NK-92 treated with Interleukin-12 subunit alpha and Interleukin-12 subunit beta, amount 100 ng/mL, for 24 hours (cell line): ENCODE data around the gene PLCL2.
"Not testable (repeated sequence)": the region's sequence is repeated elsewhere in the genome, so short reads cannot be mapped to it uniquely, and the experiment has no call there.

Source experiments
- DNase-seq: peaks from one replicate; lab custom pipeline; 2025; lab: John Stamatoyannopoulos, UW

PLCL2 gene

GRCh38 chr3:16961621-16962205 is 77.0 kb downstream of the PLCL2 start:
- DNase-seq: no peak

DNA sequence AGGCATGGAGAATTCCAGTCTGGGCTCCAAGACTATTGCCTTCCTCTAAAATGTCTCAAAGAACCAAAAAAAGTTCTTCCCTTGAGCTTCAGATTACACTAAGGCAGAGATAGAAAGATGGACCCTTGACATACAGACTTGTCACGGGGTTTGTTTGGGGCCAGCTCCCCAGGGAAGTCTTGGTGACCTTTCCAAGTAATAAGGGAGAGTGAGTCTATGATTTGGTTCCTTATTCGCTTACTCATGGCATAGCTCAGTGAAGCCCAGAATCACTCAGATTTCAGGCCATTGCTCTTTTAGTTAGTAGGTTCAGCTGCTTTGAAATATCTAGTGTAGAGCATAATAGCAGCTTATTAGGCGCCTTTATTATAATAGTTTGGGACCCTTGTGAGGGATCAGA is 90.3 kb downstream of the PLCL2 start:
- DNase-seq: no peak

GRCh38 chr3:16978234-16978920 is 93.6 kb downstream of the PLCL2 start:
- DNase-seq: no peak

GRCh38 chr3:16978921-16979271 is 94.1 kb downstream of the PLCL2 start:
- no peak for DNase-seq

- not testable (repeated sequence) for DNase-seq
These were observed 95.2 kb downstream of the PLCL2 start for GRCh38 chr3:16979769-16980515.

DNA sequence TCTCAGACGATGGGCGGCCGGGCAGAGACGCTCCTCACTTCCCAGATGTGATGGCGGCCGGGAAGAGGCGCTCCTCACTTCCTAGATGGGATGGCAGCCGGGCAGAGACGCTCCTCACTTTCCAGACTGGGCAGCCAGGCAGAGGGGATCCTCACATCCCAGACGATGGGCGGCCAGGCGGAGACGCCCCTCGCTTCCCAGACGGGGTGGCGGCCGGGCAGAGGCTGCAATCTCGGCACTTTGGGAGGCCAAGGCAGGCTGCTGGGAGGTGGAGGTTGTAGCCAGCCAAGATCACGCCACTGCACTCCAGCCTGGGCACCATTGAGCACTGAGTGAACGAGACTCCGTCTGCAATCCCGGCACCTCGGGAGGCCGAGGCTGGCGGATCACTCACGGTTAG is 95.8 kb downstream of the PLCL2 start:
- DNase-seq: not testable (repeated sequence)

- DNase-seq: no peak
These were observed 97.7 kb downstream of the PLCL2 start for GRCh38 chr3:16982460-16982859.

- DNase-seq: no peak
These were observed 100.9 kb downstream of the PLCL2 start for GRCh38 chr3:16985608-16986007.

DNA sequence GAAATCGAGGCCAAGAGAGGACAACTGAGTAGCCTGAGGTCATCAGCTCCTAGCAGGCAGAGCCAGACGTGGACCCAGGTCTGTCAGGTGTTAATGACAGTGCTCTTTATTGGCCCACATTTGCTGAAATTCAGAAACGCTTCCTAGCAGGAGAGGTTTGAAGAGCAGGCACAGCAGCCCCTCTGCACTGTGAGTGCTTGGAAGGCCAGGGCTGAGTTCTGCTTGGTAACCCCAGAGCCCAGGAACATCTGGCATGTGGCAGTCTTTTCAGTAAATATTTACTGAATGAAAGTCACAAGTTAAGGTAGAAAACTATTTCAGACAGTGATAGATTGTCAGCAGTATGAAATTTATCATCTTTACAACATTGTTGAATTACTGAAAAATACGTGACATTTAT is 102.4 kb downstream of the PLCL2 start:
- no peak for DNase-seq

- DNase-seq: no peak
These were observed 105.4 kb downstream of the PLCL2 start for GRCh38 chr3:16990163-16990562.

GRCh38 chr3:16992198-16992597 is 107.4 kb downstream of the PLCL2 start:
- DNase-seq: no peak

DNA sequence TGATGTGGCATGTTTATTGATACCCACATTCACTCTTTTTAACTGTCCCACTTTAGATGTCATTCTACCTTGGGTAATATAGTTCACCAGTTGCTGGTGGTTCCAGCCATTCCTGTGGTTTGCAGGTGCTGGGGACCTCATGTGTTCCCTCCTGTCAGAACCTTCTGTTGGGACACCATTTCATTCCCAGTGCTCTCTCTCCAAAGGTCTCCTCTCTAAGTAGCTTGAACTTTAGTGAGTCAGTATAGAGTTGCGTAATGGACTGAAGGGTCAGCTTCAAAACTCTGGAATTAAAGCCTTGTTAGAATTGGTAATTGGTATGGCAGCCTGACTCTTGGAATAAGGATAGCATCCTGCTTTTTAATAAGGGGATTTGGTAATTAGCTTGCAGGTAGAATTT is 108.5 kb downstream of the PLCL2 start:
- no peak for DNase-seq

DNA sequence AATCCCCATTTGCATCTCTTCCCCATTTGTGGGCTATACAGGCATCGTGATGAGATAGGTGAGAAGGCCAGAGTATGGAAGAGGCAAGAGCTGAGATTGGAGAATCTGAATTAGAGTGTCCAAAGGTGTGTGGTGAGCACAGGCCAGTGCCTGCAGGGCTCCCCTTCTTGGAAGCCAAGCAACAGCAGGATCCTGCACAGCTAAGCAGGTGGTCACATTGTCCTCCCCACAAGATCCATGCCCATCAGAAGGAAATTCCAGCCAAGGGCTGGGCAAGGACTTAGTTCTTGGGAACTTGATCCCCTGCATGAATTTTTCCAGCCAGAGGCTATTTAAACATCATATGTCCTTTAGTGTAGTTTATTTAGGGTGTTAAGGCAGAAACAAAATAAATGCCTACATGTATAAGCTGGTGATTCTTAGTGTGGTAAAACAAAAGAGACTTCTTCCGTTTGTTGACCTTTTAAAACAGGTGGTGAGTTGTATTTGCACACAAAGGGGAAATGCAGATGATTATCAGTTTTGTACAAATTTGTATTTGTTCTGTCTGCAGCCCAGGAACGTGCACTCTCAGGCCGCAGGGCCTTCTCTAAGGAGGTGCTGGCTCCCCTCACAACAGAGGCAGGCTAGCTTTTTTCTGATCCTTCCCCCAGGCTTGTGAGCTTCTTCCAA is 110.2 kb downstream of the PLCL2 start:
- no peak for DNase-seq

- DNase-seq: no peak
These were observed 110.8 kb downstream of the PLCL2 start for GRCh38 chr3:16995601-16996000.

- no peak for DNase-seq
These were observed 113.6 kb downstream of the PLCL2 start for GRCh38 chr3:16998236-16998923.

- no peak for DNase-seq
These were observed 114.4 kb downstream of the PLCL2 start for GRCh38 chr3:16999161-16999560.

GRCh38 chr3:16999871-17000270 is 115.1 kb downstream of the PLCL2 start:
- no peak for DNase-seq

GRCh38 chr3:17003457-17003856 is 118.7 kb downstream of the PLCL2 start:
- no peak for DNase-seq

DNA sequence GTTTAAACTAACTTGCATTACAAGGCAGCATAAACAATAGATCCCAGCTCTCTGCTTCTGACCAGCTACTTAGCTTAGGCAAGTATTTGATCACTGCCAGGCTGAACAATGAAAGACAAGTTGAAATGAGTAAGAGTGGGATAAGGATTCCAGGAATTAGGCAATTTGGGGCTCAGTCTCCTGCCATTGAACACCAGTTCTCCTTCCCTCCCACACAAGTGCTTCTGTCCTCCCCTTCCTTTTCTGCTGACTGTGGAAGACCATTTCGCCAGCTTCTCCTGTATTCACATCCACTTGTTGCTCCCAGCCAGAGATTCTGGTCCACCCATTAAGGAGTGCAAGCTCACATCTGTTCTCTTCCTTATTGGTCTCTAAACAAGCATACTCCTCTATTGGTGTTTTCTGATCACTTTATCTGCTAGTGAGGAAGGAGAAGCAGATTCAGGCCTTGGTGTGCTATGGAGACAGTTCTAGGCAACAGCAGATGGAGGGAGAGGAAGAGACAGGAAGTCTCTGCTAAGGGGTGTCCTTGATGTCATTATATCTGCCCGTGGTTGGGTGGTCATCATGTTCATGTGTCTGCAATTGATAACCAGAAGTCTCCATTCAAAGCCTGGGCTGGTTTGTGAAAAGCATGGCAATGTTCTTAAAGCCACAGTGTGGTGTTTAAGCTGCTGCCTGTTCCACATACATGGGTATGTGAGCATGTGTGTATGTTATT is 121.5 kb downstream of the PLCL2 start:
- DNase-seq: no peak

GRCh38 chr3:17007284-17007683 is 122.5 kb downstream of the PLCL2 start:
- no peak for DNase-seq

- DNase-seq: no peak
These were observed 125.1 kb downstream of the PLCL2 start for GRCh38 chr3:17009826-17010225.
